NCI-H1417 (cell line): ENCODE measurements around the gene UBASH3A.
"Not testable (repeated sequence)": the region's sequence is repeated elsewhere in the genome, so short reads cannot be mapped to it uniquely, and the experiment has no call there.

Experiments
- DNase-seq, 3 experiments: peaks; one replicate each; lab custom pipeline; 2025; lab: John Stamatoyannopoulos, UW

The UBASH3A gene

GRCh38 chr21:42390193-42390592 is 13.5 kb upstream of the UBASH3A start:
- no peak for DNase-seq

GRCh38 chr21:42390696-42391095 is 13.0 kb upstream of the UBASH3A start:
- DNase-seq, result no peak

GRCh38 chr21:42391297-42391696 is 12.4 kb upstream of the UBASH3A start:
- no peak for DNase-seq

- DNase-seq, result no peak
These were observed 10.8 kb upstream of the UBASH3A start for GRCh38 chr21:42392731-42393442.

- DNase-seq, result no peak
These were observed 10.2 kb upstream of the UBASH3A start for GRCh38 chr21:42393443-42393950.

- DNase-seq, result no peak
These were observed 8.4 kb upstream of the UBASH3A start for GRCh38 chr21:42395302-42395701.

GRCh38 chr21:42395905-42396651 is 7.6 kb upstream of the UBASH3A start, which contains the start of gene TMPRSS3:
Gene TMPRSS3 (minus strand): TSS chr21:42396052. CDS start chr21:42395417, 635 bp downstream.
- no peak for DNase-seq

- peak in 1 of 3 experiments; percentile 14 for DNase-seq
These were observed 6.6 kb upstream of the UBASH3A start for GRCh38 chr21:42396799-42397745.

- DNase-seq, result no peak
These were observed 5.8 kb upstream of the UBASH3A start for GRCh38 chr21:42397746-42398394.

GRCh38 chr21:42398436-42399028 is 5.2 kb upstream of the UBASH3A start:
- peak in 1 of 3 experiments; percentile 14 for DNase-seq

- no peak for DNase-seq
These were observed 3.2 kb upstream of the UBASH3A start for GRCh38 chr21:42400525-42400924.

GRCh38 chr21:42401154-42401553 is 2.5 kb upstream of the UBASH3A start:
- no peak for DNase-seq

- no peak for DNase-seq
These were observed 1.9 kb upstream of the UBASH3A start for GRCh38 chr21:42401820-42402251.

GRCh38 chr21:42404539-42404938 is 837 bp downstream of the UBASH3A start:
- no peak for DNase-seq

GRCh38 chr21:42405064-42406013 is 1.6 kb downstream of the UBASH3A start:
- DNase-seq, result no peak

- no peak for DNase-seq
These were observed 2.5 kb downstream of the UBASH3A start for GRCh38 chr21:42406201-42406621.

GRCh38 chr21:42406866-42407265 is 3.2 kb downstream of the UBASH3A start:
- DNase-seq, result no peak

GRCh38 chr21:42407476-42407875 is 3.8 kb downstream of the UBASH3A start:
- no peak for DNase-seq

GRCh38 chr21:42408718-42409117 is 5.0 kb downstream of the UBASH3A start:
- not testable (repeated sequence) for DNase-seq

GRCh38 chr21:42409366-42409765 is 5.7 kb downstream of the UBASH3A start:
- DNase-seq, result no peak
